Activated naive CD8-positive, alpha-beta T cell treated with anti-CD3 and anti-CD28 coated beads, Interleukin-2, amount 50 U/mL, for 24 hours (primary cell): ENCODE data around the gene ARHGEF17.
A peak's percentile ranks its signal among the peaks of the same experiment; 100 is the strongest.

Source experiments
- ATAC-seq: fragments of 150-1000 bp; cut with Tn5 transposase; one replicate; pipeline ENCODE4 v1.10.0; 2021
- DNase-seq: peaks from one replicate; pipeline ENCODE4 v3.0.0; 2021
- H3K27ac Mint-ChIP-seq: one replicate; pipeline ENCODE4 v1.8.0; 2021; ENCODE audit warnings: mild to moderate bottlenecking, mixed read lengths
- H3K27me3 Mint-ChIP-seq: one replicate; pipeline ENCODE4 v1.8.0; 2021; ENCODE audit warnings: mixed read lengths
- H3K36me3 Mint-ChIP-seq: one replicate; pipeline ENCODE4 v1.8.0; 2021; ENCODE audit warnings: low read depth, mixed read lengths
- H3K4me1 Mint-ChIP-seq: one replicate; pipeline ENCODE4 v1.8.0; 2021; ENCODE audit warnings: mixed read lengths
- H3K4me3 Mint-ChIP-seq: one replicate; pipeline ENCODE4 v1.8.0; 2021; ENCODE audit warnings: mild to moderate bottlenecking, moderate library complexity, mixed read lengths
- H3K9me3 Mint-ChIP-seq: one replicate; pipeline ENCODE4 v1.8.0; 2021; ENCODE audit warnings: mixed read lengths

ARHGEF17 gene

GRCh38 chr11:73283276-73284000, 24.6 kb upstream of the ARHGEF17 start:
- no peaks in the 10 kb centered on the region for H3K36me3 Mint-ChIP-seq
- ATAC-seq (no peak), DNase-seq (no peak)
- H3K9me3 Mint-ChIP-seq: no peaks in the 10 kb centered on the region
- H3K27ac Mint-ChIP-seq: no peak overlapping the region
- no peak overlapping the region for H3K4me3 Mint-ChIP-seq
- H3K4me1 Mint-ChIP-seq: no peaks in the 10 kb centered on the region
- H3K27me3 Mint-ChIP-seq: no peaks in the 10 kb centered on the region

DNA sequence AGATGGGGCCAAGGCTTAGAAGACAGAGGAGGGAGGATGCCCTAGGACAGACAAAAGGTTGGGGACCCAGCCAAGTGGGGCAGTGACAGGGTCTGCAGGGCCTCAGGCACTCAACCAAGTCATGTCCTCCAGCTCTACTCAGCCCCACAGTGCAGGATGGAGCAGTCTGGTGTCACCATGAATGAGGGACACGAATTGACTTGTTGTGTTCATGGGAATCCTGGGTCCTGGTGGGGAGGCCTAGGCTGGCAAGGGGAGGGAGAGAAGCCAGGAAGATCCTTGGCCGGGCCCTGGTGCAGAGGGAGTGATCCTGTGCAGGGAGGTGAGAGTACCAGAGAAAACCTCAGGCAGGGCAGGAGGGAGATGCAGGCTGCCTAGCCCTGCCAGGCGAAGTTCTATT, 24.0 kb upstream of the ARHGEF17 start:
- ATAC-seq: no peak

GRCh38 chr11:73285721-73286120, 22.4 kb upstream of the ARHGEF17 start:
- no peak for DNase-seq
- Mint-ChIP-seq H3K4me1 (peaks cover 10% of the 10 kb centered on the region), H3K9me3 (no peaks in the 10 kb centered on the region), H3K4me3 (no peak overlapping the region), H3K27me3 (no peaks in the 10 kb centered on the region), H3K27ac (no peak overlapping the region), H3K36me3 (no peaks in the 10 kb centered on the region)
- ATAC-seq: no peak

More for the DNA sequence above, 24.0 kb upstream of the ARHGEF17 start:
- Mint-ChIP-seq H3K27me3 (no peaks in the 10 kb centered on the region), H3K27ac (no peak overlapping the region), H3K9me3 (no peaks in the 10 kb centered on the region), H3K4me3 (no peak overlapping the region), H3K4me1 (peaks cover 5% of the 10 kb centered on the region), H3K36me3 (no peaks in the 10 kb centered on the region)
- no peak for DNase-seq

GRCh38 chr11:73286240-73286810, 21.8 kb upstream of the ARHGEF17 start:
- Mint-ChIP-seq H3K27me3 (no peaks in the 10 kb centered on the region), H3K4me1 (peaks cover 10% of the 10 kb centered on the region), H3K27ac (no peak overlapping the region), H3K4me3 (no peak overlapping the region), H3K9me3 (no peaks in the 10 kb centered on the region), H3K36me3 (no peaks in the 10 kb centered on the region)
- no peak for DNase-seq
- no peak for ATAC-seq

DNA sequence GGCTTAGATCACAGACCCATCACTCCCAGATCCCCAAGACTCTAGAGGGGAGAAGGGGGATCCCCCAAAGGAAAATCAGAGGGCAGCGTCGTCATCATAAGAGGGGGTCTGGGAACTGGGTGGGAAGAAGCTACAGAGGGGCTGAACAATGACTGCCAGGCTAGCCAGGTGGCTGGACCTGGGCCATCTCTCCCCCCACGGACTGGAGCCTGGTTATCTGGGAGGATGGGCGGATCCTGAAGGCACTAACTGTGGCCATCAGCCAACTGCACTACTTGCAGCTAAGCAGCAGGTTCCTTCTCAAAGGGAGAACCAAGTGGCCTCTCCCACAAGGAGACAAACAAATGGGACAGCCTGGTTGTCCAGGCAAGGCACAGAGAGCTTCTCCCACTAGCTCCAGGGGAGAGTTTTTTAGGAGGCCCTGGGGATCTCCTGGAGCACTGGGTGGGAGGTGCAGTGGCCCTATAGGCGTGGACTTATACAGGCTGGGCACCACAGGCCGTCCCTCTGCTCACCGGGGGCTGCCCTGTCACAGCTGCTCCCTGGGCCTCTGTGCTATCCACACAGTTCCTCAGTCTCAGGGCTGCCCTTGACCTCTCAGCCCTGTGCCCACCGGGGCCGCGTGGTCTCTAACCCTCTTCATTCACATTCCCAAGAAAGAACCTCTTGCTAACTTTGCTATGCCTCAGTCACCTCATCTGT, 20.5 kb upstream of the ARHGEF17 start:
- Mint-ChIP-seq H3K9me3 (no peaks in the 10 kb centered on the region), H3K27ac (no peak overlapping the region), H3K27me3 (no peaks in the 10 kb centered on the region), H3K4me1 (peaks cover 10% of the 10 kb centered on the region), H3K4me3 (no peak overlapping the region), H3K36me3 (no peaks in the 10 kb centered on the region)
- DNase-seq (no peak), ATAC-seq (no peak)

DNA sequence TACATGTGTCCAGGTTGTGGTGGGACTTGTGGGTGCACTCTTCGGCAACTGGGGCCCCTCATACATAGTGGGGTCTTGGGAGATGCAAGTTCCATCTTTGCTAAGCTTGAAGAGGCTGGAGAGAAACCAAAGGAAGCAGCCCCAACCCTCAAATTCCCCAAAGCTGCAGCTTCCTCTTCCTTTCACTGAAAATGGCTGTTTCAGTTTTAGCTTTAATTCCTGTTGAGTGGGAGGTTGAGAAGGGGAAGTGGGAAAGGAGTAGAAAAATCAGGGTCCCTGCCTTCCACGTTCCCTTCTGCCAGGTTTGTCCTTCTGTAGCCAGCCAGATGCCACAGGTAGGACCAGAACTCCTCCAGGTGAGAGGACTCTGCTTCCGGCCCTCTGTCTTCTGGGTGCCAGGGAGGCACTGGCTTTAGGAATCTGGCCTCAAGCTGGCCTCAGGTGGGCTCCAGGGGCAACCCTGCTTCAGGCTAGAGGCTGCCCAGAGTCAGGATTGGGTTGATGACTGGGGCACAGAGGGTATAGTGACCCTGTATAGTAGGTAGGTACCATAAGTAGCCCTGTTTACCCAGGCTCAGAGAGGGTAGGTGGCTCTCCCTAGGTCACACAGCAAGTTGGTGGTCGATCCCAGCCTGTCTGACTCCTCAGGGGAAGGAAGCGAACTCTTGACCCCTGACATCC, 19.7 kb upstream of the ARHGEF17 start:
- Mint-ChIP-seq H3K9me3 (no peaks in the 10 kb centered on the region), H3K4me1 (peaks cover 10% of the 10 kb centered on the region), H3K27ac (no peak overlapping the region), H3K27me3 (no peaks in the 10 kb centered on the region), H3K36me3 (no peaks in the 10 kb centered on the region), H3K4me3 (no peak overlapping the region)
- ATAC-seq: peak; percentile 14
- no peak for DNase-seq

GRCh38 chr11:73288873-73289707, 19.0 kb upstream of the ARHGEF17 start:
- Mint-ChIP-seq H3K27ac (no peak overlapping the region), H3K9me3 (no peaks in the 10 kb centered on the region), H3K36me3 (no peaks in the 10 kb centered on the region), H3K4me1 (peaks cover 10% of the 10 kb centered on the region), H3K4me3 (no peak overlapping the region), H3K27me3 (peaks cover 2% of the 10 kb centered on the region)
- ATAC-seq (peak; percentile 69), DNase-seq (peak; percentile 68)

DNA sequence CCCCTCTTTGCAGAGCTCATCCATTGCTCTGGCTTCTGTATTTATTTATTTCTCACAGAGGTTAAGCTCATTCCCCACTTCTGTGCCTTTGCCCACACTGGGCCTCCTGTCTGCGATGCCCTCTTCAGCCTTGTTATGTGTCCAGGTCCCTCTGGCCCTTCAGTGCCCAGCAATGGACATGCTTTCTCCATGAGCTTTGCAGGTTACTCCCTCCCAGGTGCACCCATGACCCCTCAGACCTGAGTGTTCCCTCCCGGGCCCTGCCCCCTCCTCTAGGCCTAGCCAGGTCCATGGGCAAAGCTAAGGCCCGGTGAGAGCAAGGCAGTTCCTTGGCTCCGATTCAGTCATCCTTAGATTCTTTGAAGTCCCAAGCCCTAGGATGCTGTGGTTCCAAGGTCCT, 17.5 kb upstream of the ARHGEF17 start:
- no peaks in the 10 kb centered on the region for H3K36me3 Mint-ChIP-seq
- peaks cover 4% of the 10 kb centered on the region for H3K27me3 Mint-ChIP-seq
- H3K4me3 Mint-ChIP-seq: no peak overlapping the region
- no peak for ATAC-seq
- peaks cover 12% of the 10 kb centered on the region for H3K4me1 Mint-ChIP-seq
- no peaks in the 10 kb centered on the region for H3K9me3 Mint-ChIP-seq
- DNase-seq: no peak
- no peak overlapping the region for H3K27ac Mint-ChIP-seq

GRCh38 chr11:73291196-73291595, 16.9 kb upstream of the ARHGEF17 start:
- Mint-ChIP-seq H3K36me3 (no peaks in the 10 kb centered on the region), H3K4me3 (no peak overlapping the region), H3K27me3 (peaks cover 4% of the 10 kb centered on the region), H3K27ac (no peak overlapping the region), H3K9me3 (no peaks in the 10 kb centered on the region), H3K4me1 (peaks cover 12% of the 10 kb centered on the region)
- DNase-seq (no peak), ATAC-seq (no peak)

DNA sequence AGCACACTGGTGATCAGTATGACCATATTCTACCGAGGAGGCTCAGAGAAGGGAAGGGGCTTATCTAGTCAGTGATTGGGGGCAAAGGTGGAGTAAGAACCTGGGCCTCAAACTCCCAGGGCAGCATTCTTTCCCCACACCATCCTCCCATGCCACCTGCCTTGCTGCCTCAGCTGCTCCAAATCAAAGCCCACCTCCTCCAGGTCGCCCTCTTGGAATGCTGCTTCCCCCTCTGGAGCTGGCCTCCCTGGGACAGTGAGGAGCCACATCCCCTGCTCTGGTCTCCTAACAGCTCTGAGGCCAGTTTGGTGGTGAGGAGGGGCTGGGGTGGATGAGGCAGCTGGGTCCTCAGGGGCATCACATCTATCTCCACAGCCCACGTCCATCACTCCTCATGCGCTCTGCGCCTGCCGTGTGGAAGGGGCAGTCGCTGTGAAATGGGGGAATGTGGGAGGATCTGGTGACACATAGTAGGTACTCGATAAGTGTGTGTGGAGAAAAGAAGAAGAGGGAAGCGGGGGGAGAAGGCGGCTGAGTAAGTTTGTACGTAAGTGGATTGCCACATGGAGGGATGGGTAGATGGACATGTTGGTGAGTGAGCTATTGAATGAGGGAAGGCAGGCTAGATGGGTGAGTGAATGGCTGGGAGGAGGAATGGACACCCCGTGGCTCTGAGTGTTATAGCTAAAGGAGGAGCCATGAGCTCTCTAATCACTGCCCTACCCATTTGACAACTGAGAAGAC, 16.1 kb upstream of the ARHGEF17 start:
- DNase-seq (no peak), ATAC-seq (no peak)
- Mint-ChIP-seq H3K4me3 (no peak overlapping the region), H3K27me3 (peaks cover 4% of the 10 kb centered on the region), H3K9me3 (no peaks in the 10 kb centered on the region), H3K4me1 (peaks cover 12% of the 10 kb centered on the region), H3K27ac (no peak overlapping the region), H3K36me3 (no peaks in the 10 kb centered on the region)

DNA sequence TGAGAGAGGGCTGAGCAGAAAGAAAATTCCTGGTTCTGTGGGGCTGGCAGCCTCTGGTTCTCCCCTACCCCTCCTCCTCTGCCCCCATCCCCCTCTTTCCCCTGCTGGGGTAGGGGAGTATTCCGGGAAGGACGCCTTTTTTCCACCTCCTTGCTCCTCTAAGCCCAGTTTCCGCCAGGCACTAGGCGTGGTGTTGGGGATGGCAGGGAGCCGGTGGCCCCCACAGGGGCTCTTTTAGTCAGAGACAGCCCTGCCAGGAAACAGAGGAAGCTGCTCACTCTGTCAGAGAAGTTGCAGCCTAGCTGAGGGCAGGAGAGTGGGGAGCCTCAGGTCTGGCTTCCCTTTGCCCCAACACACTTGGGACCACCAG, 15.6 kb upstream of the ARHGEF17 start:
- Mint-ChIP-seq H3K4me1 (peaks cover 12% of the 10 kb centered on the region), H3K4me3 (no peak overlapping the region), H3K36me3 (no peaks in the 10 kb centered on the region), H3K27me3 (peaks cover 4% of the 10 kb centered on the region), H3K27ac (no peak overlapping the region), H3K9me3 (no peaks in the 10 kb centered on the region)
- DNase-seq (no peak), ATAC-seq (no peak)

- Mint-ChIP-seq H3K4me3 (no peak overlapping the region), H3K4me1 (peaks cover 12% of the 10 kb centered on the region)
Observed at GRCh38 chr11:73293356-73293936, 14.6 kb upstream of the ARHGEF17 start.

DNA sequence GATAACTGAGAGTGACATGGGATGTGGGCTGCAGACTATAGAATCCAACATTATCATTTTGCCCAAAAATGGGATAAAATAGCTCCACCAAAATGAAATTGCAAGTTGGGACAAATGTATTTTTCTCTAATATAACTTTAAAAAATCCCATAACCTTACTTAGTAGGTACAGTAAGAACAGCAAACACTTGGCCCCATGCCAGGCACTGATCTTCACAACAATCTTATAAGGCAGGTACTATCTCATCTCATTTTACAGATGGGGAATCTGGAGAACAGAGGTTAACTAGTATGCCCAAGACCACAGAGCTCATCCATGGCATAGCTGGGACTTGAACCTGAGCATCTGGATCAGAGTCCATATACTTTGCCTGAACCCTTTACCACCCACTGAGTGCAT, 13.5 kb upstream of the ARHGEF17 start:
- no peak overlapping the region for H3K4me3 Mint-ChIP-seq
- H3K27ac Mint-ChIP-seq: no peak overlapping the region
- peaks cover 2% of the 10 kb centered on the region for H3K4me1 Mint-ChIP-seq
- DNase-seq: no peak
- H3K27me3 Mint-ChIP-seq: peaks cover 4% of the 10 kb centered on the region
- H3K36me3 Mint-ChIP-seq: no peaks in the 10 kb centered on the region
- ATAC-seq: no peak
- H3K9me3 Mint-ChIP-seq: no peaks in the 10 kb centered on the region

More at GRCh38 chr11:73293356-73293936, 14.6 kb upstream of the ARHGEF17 start:
- Mint-ChIP-seq H3K27me3 (peaks cover 4% of the 10 kb centered on the region), H3K27ac (no peak overlapping the region), H3K36me3 (no peaks in the 10 kb centered on the region), H3K9me3 (no peaks in the 10 kb centered on the region)
- DNase-seq: no peak
- ATAC-seq: no peak
